ENCODE results near the gene URGCP. TPM values are rescaled to one million over a fixed set of nuclear protein-coding genes. Genes with fewer than 3 reads are reported as not detected.

Gene URGCP
- total and polyA plus RNA-seq, 2 of the 4 experiments (the other 2 are of a cell fraction): 22.0 to 25.5 TPM

DNA sequence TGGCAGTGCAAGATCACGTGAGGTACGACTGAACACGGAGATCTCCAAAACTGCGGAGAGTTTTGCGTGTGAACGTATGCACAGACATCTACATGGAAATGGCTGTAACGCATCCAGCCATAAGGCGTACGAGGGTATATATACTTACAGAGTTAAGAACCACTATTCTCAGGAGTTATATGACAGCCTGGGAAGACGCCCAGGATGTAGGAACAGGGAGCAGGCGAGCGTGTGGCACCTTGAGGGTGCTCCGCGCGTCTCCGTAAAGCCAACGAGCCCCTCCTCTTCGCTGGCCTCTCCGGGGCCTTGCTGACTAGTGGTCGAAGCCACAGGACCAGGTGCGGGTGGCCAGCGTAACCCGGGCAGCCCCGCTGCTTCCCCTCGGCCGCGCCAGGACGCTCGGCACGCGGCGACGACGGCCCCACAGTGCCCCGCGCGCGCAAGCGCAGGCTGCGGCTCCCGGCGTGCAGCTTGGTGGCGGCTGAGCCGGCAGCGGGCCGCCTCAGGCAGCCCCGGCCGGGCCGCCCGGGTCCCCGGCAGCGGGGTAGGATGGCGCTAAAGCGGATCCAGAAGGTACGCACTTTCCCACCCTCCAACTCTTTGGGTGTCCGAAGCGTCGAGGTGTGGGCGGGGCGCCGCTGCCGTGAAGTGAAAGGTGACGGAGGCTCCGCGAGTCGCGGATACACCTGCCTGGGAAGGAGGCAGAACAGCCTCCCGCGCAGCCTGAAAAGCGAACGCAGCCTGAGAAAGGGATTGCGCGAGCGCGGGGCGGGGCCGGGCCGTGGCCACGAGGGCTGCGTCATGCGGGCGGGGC is 19.8 kb upstream of the URGCP start, which contains the start of gene UBE2D4:
UBE2D4 (plus strand) TSS at position 453 of the 814 bp plus-strand sequence; CDS start at position 550, 97 bp downstream.
- H2BK20ac ChIP-seq (ENCODE audit: low read depth, low read length): no peak within 1 kb of the TSS
- H2BK120ac ChIP-seq (ENCODE audit: low read depth, low read length): peak within 1 kb of the TSS; percentile 60; the same call in 1 of the 2 replicates
- POLR2A ChIA-PET (ENCODE audit: unreplicated experiment): no interaction called here
- dilution Hi-C loops (cut with HindIII; ENCODE audit: low sequenced_read_pairs, unreplicated experiment) (no loop called here), in situ Hi-C loops (cut with MboI; ENCODE audit: low sequenced_read_pairs) (no loop called here), intact Hi-C loops (cut with micrococcal nuclease) (no loop called here)
- no peaks in the 10 kb centered on the region for H3K27me3 ChIP-seq (ENCODE audit: control insufficient read depth, insufficient read depth, low read length)
- peak within 1 kb of the TSS; percentile 45; the same call in 1 of the 2 replicates for H2AK5ac ChIP-seq (ENCODE audit: low read depth, low read length)
- no peaks in the 10 kb centered on the region for H3K9me3 ChIP-seq (ENCODE audit: control insufficient read depth, insufficient read depth, low read length)
- H2AK9ac ChIP-seq (replicated peaks; ENCODE audit: low read depth, low read length, poor library complexity): peak within 1 kb of the TSS; percentile 80
- ATAC-seq (ENCODE audit: low read depth): peak; percentile 99
- H3K18ac ChIP-seq (ENCODE audit: low read depth, low read length): peak within 1 kb of the TSS; percentile 17
- peak within 1 kb of the TSS; percentile 86 for H3K9ac ChIP-seq (ENCODE audit: low read depth, low read length)
- no peaks in the 10 kb centered on the region for H4K20me1 ChIP-seq (ENCODE audit: insufficient read depth, low read length)
- H3K9me1 ChIP-seq (ENCODE audit: insufficient read depth, low read length): no peaks in the 10 kb centered on the region; the same call in 1 of the 2 replicates
- CTCF ChIA-PET: interaction anchor here (0.6 kb wide), 1 partner anchor 58 kb away, joined by 3 read pairs; no protein-coding TSS in a partner anchor
- H2BK15ac ChIP-seq (ENCODE audit: low read depth, low read length): peak within 1 kb of the TSS; percentile 43; the same call in 1 of the 3 replicates
- peak within 1 kb of the TSS; percentile 67 for H3K23ac ChIP-seq (ENCODE audit: low read depth, low read length)
- peak within 1 kb of the TSS; percentile 50 for H3K27ac ChIP-seq (ENCODE audit: insufficient read depth, low read length)
- H4K5ac ChIP-seq (ENCODE audit: low read depth, low read length): peak within 1 kb of the TSS; percentile 43
- H3K56ac ChIP-seq (ENCODE audit: extremely low read depth, insufficient read depth, low read length): no peak within 1 kb of the TSS
- H3K4me2 ChIP-seq (ENCODE audit: low read depth, low read length): peak within 1 kb of the TSS; percentile 95
- peak within 1 kb of the TSS; percentile 99 for H2AFZ ChIP-seq (replicated peaks; ENCODE audit: low read length, poor library complexity)
- peak within 1 kb of the TSS; percentile 54; the same call in 1 of the 2 replicates for H4K91ac ChIP-seq (ENCODE audit: insufficient read depth, low read depth, low read length)
- peak within 1 kb of the TSS; percentile 78 for H3K4ac ChIP-seq (ENCODE audit: low read depth, low read length)
- H4K8ac ChIP-seq (ENCODE audit: low read depth in 2 of 2, low read length in 2 of 2): peak within 1 kb of the TSS; percentile 68 to 97
- BruUV-seq (replicated peaks): no TSS peak
- peaks cover 0 to 13% of the 10 kb centered on the region in 2 experiments; a peak in 2 of 4 replicates for H3K79me1 ChIP-seq (ENCODE audit: low read depth in 1 of 2, low read length in 2 of 2)
- no peaks in the 10 kb centered on the region for H3K36me3 ChIP-seq (ENCODE audit: control insufficient read depth, insufficient read depth, low read length)
- peak within 1 kb of the TSS; percentile 53 for H2BK5ac ChIP-seq (ENCODE audit: low read depth, low read length, poor library complexity, severe bottlenecking)
- peak; percentile 56 for DNase-seq
- H3K4me1 ChIP-seq (ENCODE audit: control insufficient read depth, insufficient read depth, low read length): no peaks in the 10 kb centered on the region
- peak within 1 kb of the TSS; percentile 77 for H3K4me3 ChIP-seq (ENCODE audit: insufficient read depth, low read depth, low read length)
- 4% methylated on average over 43 of the region's 82 CpGs; no CpG with 5 or more reads in 1 of the 2 experiments for WGBS, 2 experiments (ENCODE audit: extremely low coverage in 2 of 2, insufficient read length in 1 of 2)
- peak within 1 kb of the TSS; percentile 77 for H3K14ac ChIP-seq (replicated peaks; ENCODE audit: low read depth, low read length)
- TF ChIP-seq, protein P1, sequence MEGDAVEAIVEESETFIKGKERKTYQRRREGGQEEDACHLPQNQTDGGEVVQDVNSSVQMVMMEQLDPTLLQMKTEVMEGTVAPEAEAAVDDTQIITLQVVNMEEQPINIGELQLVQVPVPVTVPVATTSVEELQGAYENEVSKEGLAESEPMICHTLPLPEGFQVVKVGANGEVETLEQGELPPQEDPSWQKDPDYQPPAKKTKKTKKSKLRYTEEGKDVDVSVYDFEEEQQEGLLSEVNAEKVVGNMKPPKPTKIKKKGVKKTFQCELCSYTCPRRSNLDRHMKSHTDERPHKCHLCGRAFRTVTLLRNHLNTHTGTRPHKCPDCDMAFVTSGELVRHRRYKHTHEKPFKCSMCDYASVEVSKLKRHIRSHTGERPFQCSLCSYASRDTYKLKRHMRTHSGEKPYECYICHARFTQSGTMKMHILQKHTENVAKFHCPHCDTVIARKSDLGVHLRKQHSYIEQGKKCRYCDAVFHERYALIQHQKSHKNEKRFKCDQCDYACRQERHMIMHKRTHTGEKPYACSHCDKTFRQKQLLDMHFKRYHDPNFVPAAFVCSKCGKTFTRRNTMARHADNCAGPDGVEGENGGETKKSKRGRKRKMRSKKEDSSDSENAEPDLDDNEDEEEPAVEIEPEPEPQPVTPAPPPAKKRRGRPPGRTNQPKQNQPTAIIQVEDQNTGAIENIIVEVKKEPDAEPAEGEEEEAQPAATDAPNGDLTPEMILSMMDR (conservative IDR thresholded peaks at IDR 0.05; ENCODE audit: low read depth, low read length): no peak
- TF ChIP-seq MXI1 (IDR thresholded peaks at IDR 0.05; ENCODE audit: borderline replicate concordance, low read depth, low read length) (peak; percentile 54; the same call in 1 of the 2 replicates), CEBPB (IDR thresholded peaks at IDR 0.05; ENCODE audit: low read depth, low read length) (peak; percentile 55; the same call in 1 of the 2 replicates), NFE2L2 (IDR thresholded peaks at IDR 0.05; ENCODE audit: low read depth, low read length) (no peak), SMC3 (IDR thresholded peaks at IDR 0.05; ENCODE audit: low read depth, low read length) (no peak), BHLHE40 (IDR thresholded peaks at IDR 0.05; ENCODE audit: low read depth, low read length) (no peak), RFX5 (IDR thresholded peaks at IDR 0.05; ENCODE audit: low read depth, low read length) (no peak), MAZ (IDR thresholded peaks at IDR 0.05; ENCODE audit: borderline replicate concordance, low read depth, low read length) (peak; percentile 41; the same call in 1 of the 2 replicates), RAD21 (IDR thresholded peaks at IDR 0.05; ENCODE audit: low read length) (no peak), FOS (IDR thresholded peaks at IDR 0.05; ENCODE audit: low read depth, low read length) (no peak), MAFK (IDR thresholded peaks at IDR 0.05; ENCODE audit: low read depth, low read length) (no peak)
- TF ChIP-seq, protein P2, sequence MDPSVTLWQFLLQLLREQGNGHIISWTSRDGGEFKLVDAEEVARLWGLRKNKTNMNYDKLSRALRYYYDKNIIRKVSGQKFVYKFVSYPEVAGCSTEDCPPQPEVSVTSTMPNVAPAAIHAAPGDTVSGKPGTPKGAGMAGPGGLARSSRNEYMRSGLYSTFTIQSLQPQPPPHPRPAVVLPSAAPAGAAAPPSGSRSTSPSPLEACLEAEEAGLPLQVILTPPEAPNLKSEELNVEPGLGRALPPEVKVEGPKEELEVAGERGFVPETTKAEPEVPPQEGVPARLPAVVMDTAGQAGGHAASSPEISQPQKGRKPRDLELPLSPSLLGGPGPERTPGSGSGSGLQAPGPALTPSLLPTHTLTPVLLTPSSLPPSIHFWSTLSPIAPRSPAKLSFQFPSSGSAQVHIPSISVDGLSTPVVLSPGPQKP (IDR thresholded peaks at IDR 0.05; ENCODE audit: borderline replicate concordance, low read depth, low read length): no peak
- TF ChIP-seq, protein P3, sequence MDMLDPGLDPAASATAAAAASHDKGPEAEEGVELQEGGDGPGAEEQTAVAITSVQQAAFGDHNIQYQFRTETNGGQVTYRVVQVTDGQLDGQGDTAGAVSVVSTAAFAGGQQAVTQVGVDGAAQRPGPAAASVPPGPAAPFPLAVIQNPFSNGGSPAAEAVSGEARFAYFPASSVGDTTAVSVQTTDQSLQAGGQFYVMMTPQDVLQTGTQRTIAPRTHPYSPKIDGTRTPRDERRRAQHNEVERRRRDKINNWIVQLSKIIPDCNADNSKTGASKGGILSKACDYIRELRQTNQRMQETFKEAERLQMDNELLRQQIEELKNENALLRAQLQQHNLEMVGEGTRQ (IDR thresholded peaks at IDR 0.05; ENCODE audit: low read depth, low read length): peak; percentile 63; the same call in 1 of the 2 replicates
